H7 (cell line): ENCODE data around the gene ITPR1. TPM values are rescaled to one million over a fixed set of nuclear protein-coding genes. Genes with fewer than 3 reads are reported as not detected.

Experiments used
- DNase-seq: peaks from one replicate; pipeline ENCODE4 v3.0.0; 2012
- H3K27me3 ChIP-seq: 2 replicates; pipeline ENCODE4 v1.6.0; 2011; ENCODE audit warnings: mild to moderate bottlenecking, low read length; ENCODE audit not compliant: control insufficient read depth, insufficient read depth
- H3K36me3 ChIP-seq: replicated peaks from 2 replicates; pipeline ENCODE4 v1.5.1; 2011; ENCODE audit warnings: low read length; ENCODE audit not compliant: control insufficient read depth, insufficient read depth
- H3K4me3 ChIP-seq: 2 replicates; pipeline ENCODE4 v1.5.1; 2011; ENCODE audit warnings: low read depth, mild to moderate bottlenecking, control low read depth, low read length, moderate library complexity; ENCODE audit not compliant: insufficient read depth
- total RNA-seq: library from RNA; depleted of rRNA; stranded (reverse); fragments of >200 nt; shearing (Covaris generic); gene quantifications from 2 replicates; pipeline ENCODE4 v1.2.3, GENCODE V29; 2014

ITPR1 gene
- total RNA-seq, 1 experiment from 2014 or later: 4.4 TPM

GRCh38 chr3:4471907-4472306 lies 21.2 kb upstream of the ITPR1 start:
- DNase-seq: no peak
- no peaks in the 10 kb centered on the region for H3K36me3 ChIP-seq
- peaks cover 4% of the 10 kb centered on the region; the same call in 1 of the 2 replicates for H3K27me3 ChIP-seq
- H3K4me3 ChIP-seq: no peak overlapping the region

DNA sequence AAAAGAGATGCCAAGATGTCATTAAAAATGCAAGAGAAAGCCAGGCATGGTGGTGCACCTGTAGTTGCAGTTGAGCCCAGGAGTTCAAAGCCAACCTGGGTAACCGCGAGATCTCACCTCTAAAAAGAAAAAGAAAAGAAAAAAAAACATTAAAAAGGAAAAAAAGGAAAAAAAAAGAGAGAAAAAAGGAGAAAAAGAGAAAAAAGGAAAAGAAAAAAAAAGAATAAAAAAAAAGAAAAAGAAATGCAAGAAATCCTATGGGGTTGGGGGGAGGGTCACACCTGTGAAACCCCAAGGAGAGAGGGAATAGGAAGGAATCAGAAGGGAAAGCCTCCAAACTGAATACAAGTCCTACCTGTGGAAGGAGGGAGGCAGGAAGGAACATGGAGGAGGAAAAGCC lies 20.8 kb upstream of the ITPR1 start:
- H3K4me3 ChIP-seq: no peak overlapping the region
- no peak for DNase-seq

GRCh38 chr3:4472766-4473165 lies 20.4 kb upstream of the ITPR1 start:
- Histone ChIP-seq H3K27me3 (peaks cover 4% of the 10 kb centered on the region; the same call in 1 of the 2 replicates), H3K36me3 (no peaks in the 10 kb centered on the region), H3K4me3 (no peak overlapping the region)
- DNase-seq: no peak

More for the DNA sequence above, 20.8 kb upstream of the ITPR1 start:
- peaks cover 4% of the 10 kb centered on the region; the same call in 1 of the 2 replicates for H3K27me3 ChIP-seq
- no peaks in the 10 kb centered on the region for H3K36me3 ChIP-seq

DNA sequence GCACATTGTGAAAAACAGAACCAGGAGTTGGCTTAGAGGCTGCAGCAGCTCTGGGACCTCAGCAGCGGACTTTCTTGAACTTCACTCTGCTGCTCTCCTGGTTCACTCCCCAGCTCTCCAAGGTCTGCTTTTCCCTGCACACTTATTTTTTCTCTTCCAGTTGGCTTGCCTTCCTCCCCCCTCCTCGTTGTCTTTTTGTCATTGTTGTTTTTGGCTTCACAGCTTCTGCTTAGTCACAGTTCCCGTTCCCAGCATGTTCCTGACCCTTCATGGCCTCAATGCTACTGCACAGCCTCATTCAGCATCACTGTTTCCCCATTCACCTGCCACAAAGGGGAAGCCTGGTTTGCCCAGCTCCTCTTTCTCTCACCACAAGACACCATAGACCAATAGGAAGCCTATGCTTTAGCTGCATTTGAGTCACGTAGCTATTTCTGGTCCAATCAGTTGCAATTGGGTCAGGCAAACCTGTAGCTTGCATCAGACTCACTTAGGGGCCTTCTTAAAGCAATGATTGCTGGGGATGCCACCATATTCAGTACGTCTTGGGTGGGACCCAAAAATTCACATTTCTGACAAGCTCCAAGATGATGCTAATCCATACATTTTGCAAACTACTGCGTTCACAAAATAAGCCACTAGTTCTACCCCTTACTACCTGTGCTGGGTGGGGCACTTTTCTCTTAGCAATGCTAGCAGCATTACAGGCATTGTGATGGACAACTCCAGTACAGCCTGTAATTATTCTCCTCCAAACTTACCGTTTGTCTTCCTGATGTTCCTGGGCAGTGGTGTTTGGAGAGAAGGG lies 18.3 kb upstream of the ITPR1 start:
- Histone ChIP-seq H3K4me3 (no peak overlapping the region), H3K27me3 (peaks cover 2% of the 10 kb centered on the region; the same call in 1 of the 2 replicates), H3K36me3 (no peaks in the 10 kb centered on the region)
- no peak for DNase-seq

DNA sequence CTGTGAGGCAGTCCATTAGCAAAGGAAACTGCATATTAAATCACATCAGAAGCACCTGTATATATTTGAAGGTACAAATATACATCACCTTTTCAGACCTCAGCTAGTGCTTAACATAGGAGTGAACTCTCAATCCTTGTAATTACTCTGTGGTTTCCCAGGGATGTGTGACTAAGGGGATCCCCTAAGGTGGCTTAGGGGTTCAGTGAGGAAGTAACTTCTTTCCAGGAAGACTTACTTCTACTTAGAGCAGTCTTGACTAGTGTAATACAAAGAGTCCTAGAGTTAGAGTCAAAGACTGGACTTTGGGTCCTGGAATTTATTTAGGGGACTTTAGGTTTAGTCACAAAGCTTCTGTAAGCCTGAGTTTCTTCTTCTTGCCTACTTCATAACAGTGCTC lies 17.3 kb upstream of the ITPR1 start:
- Histone ChIP-seq H3K36me3 (no peaks in the 10 kb centered on the region), H3K27me3 (no peaks in the 10 kb centered on the region; the same call in 1 of the 2 replicates), H3K4me3 (no peak overlapping the region)
- no peak for DNase-seq

GRCh38 chr3:4476496-4476895 lies 16.7 kb upstream of the ITPR1 start:
- H3K4me3 ChIP-seq: no peak overlapping the region
- no peaks in the 10 kb centered on the region for H3K36me3 ChIP-seq
- H3K27me3 ChIP-seq: no peaks in the 10 kb centered on the region; the same call in 1 of the 2 replicates
- no peak for DNase-seq

- Histone ChIP-seq H3K36me3 (no peaks in the 10 kb centered on the region), H3K4me3 (no peak overlapping the region), H3K27me3 (no peaks in the 10 kb centered on the region; the same call in 1 of the 2 replicates)
- DNase-seq: no peak
Measured at GRCh38 chr3:4478261-4478660, 14.9 kb upstream of the ITPR1 start.

DNA sequence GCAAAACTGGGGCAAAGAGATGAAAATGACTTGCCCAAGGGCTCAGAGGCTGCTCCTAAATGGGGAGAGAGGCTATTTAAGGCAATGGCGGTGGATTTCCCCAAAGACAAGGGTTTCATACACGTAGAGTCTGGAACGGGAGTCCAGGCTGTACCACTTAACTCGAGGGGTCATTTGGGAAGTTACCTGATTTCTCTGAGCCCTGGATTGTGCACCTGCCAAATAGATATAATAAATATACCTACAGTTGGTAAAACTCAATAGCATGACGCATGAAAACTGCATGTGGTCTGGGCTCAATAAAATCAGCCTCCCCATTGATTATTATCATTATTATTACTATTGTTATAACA lies 1.3 kb upstream of the ITPR1 start:
- Histone ChIP-seq H3K36me3 (no peaks in the 10 kb centered on the region), H3K27me3 (peaks cover 24% of the 10 kb centered on the region), H3K4me3 (peak overlapping the region; percentile 66)
- DNase-seq: no peak

DNA sequence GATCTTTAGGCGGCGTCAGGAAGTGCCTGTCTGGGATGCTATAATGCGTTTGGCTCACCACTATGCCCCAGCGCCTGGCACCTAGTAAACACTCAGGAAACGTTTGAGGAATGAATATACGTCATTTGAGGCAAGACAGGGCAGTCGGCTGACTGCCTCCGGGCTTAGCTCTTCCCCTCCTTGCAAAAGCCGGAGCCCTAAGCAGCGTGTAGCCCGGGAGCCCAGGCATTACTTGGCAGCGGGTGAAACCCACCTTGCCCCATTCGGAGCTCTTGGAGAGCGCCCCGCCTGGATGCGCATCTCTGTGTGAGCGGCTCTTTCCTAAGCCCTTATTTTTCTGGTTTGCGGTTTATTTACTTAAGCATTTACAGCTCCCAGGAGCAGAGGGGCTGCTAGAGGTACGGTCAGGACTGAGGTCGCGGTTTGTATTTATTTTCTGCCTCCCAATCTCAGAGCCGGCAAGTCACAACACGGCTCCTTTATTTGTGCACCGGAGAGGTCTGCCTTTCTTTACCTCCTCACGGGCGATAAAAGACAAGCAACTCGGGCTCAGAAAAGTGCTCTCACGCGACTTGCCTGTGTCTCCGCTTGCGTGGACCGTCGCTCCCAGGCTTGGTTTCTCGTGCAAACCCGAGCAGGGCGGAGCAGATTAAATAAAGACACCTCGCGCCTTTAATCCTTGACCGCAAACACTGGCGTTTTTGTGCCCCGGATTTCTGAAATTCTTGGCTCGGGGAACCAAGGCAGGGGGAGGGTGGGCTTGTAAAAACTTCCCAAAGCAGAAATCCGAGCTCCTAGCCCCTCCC lies 737 bp upstream of the ITPR1 start:
- DNase-seq: peak; percentile 56
- Histone ChIP-seq H3K4me3 (peak overlapping the region; percentile 66), H3K27me3 (peaks cover 24% of the 10 kb centered on the region), H3K36me3 (no peaks in the 10 kb centered on the region)

GRCh38 chr3:4493941-4494894 lies 1.1 kb downstream of the ITPR1 start:
- DNase-seq: peak; percentile 40
- H3K27me3 ChIP-seq: peaks cover 24% of the 10 kb centered on the region
- peak overlapping the region; percentile 72 for H3K4me3 ChIP-seq
- H3K36me3 ChIP-seq: no peaks in the 10 kb centered on the region

GRCh38 chr3:4494895-4495264 lies 1.7 kb downstream of the ITPR1 start:
- DNase-seq: no peak
- Histone ChIP-seq H3K4me3 (no peak overlapping the region), H3K36me3 (no peaks in the 10 kb centered on the region), H3K27me3 (peaks cover 24% of the 10 kb centered on the region)

DNA sequence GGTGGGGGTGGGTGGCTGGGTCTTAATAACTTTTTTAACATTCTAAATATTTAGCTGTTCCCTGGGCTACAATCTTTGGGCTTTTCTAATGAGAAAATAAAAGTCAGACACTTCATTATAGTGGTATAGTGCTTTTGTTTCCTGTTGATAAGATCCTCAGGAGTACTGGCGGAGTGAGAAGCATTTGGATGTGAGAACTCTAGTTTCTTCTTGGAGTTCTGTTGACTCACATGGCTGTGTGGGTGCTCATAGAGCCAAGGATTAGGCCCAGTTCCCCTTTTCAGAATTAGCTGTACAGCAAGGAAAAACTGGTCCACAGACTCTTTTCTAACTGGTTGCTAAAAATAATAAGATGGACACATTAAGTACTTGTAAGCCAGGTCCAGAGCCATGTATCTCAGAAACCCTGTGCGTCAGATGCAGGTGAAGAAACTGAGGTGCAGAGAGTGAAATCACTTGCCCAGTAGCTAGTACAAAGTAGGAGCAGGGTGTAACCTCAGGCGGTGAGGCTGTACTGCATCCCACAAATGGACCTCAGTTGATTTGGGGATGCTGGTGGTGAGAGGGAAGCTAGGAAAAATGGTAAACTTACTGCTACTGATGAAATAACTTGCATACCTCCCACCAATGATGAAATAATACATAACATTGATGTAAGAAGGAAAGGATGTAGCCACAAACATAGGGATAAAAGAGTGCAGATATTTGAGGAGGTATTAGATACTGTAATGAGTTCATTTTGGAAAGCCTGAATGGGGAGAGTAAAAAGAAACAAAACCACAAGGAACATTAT lies 2.3 kb downstream of the ITPR1 start:
- peaks cover 24% of the 10 kb centered on the region for H3K27me3 ChIP-seq
- no peaks in the 10 kb centered on the region for H3K36me3 ChIP-seq
- H3K4me3 ChIP-seq: no peak overlapping the region
- no peak for DNase-seq

- Histone ChIP-seq H3K4me3 (no peak overlapping the region), H3K36me3 (no peaks in the 10 kb centered on the region), H3K27me3 (peaks cover 20% of the 10 kb centered on the region)
- DNase-seq: no peak
Measured at GRCh38 chr3:4496087-4496452, 2.9 kb downstream of the ITPR1 start.
